ENCODE data around the gene CDH5.
"Not testable (repeated sequence)": the region's sequence is repeated elsewhere in the genome, so short reads cannot be mapped to it uniquely, and the experiment has no call there.

The CDH5 gene

DNA sequence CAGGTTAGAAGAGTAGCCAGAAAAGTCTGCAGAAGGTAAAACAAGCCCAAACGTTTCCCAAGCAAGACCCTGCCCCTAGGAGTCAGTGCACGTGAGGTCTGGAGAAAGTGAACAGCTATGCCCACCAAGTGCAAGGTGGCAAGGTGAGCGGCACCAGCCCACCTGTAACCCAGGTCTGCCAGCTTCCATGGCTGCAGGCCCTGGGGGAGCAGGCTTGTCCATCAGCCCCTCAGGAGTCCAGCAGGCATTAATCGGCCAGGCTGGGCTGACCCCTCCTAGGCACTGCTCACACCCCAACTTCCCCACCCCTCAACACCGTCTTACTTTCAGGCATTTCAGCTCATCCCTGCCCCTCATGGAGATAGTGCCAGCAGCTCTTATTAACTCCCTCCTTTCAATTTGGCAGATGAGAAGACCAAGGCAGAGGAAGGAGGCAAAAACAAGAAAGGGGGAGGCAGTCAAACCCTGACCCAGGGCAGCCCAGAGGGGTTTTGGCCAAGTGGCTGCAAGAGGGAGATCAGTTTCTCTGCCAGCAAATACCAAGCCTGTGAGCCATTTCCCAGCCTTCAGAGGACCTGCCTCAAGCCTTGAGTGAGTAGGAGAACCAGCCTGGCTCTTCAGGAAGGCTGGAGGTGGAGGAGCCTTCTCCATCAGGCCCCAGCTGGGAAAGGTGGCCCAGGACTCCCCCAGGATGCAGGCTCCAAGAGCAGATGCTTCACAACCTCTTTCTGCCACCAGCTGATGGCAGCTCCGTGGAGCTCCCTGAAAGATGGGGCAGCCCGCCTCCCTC, 75.3 kb downstream of the CDH5 start:
- DNase-seq: no peak

DNA sequence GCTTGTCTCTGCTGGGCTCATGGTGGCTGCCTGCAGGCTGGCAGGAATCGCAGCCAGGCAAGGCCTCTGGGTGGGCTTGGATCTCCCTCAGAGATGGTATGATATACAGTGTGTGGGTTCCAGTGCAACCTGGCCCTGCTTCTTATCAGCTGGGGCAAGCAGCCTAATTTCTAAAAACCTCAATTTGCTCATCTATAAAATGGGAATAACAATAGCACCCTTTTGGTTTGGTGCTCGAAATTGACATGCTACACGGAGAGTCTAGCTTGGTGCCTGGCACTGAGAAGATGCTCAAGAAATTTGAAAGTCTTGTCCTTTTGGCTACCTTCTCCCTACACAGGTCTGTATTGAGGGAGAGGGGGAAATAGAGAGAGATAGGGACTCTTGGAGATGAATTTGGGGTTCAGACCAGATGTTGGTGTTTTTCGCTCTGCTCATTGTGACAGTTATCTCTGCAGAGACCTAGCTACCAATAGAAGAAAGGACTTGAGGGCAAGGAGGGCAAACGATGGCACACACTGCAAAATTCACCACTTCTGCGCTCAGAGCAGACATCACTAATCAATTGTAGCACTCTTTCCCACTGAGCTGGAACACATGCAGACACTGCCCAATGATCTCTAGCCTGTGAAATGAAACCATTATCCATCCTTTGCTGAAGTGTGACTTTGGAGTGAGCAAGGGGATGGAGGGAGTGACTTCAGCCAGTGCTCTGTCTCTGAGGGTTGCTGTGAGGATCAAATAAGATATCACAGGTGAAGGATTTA, 76.2 kb downstream of the CDH5 start:
- DNase-seq: no peak

- DNase-seq: no peak
Measured at GRCh38 chr16:66443269-66443652, 76.8 kb downstream of the CDH5 start.

DNA sequence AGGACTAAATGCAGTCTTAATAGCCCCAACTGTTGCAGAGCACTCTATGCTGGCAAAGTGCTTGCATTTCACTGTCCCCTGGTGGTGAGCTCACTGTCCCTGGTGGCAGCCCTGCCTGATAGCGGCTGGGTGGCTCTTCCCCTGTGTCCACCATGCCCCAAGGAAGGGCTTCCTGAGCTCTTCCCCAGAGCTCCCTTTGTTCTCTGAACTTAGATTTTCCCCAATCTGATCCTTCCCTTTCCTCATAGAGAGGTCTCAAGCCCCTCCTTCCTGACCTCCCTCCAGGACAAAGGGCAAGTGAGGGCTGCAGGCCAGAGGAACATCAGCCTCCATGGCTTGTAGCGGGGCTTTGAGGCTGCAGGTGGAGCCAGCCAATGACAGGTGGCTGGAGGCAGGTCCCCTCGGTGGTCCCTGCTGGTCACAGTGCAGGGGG, 77.6 kb downstream of the CDH5 start:
- DNase-seq: no peak

- no peak for DNase-seq
Measured at GRCh38 chr16:66446737-66447136, 80.2 kb downstream of the CDH5 start.

GRCh38 chr16:66447491-66447890, 81.0 kb downstream of the CDH5 start:
- no peak for DNase-seq

- DNase-seq: no peak
Measured at GRCh38 chr16:66451548-66451947, 85.1 kb downstream of the CDH5 start.

DNA sequence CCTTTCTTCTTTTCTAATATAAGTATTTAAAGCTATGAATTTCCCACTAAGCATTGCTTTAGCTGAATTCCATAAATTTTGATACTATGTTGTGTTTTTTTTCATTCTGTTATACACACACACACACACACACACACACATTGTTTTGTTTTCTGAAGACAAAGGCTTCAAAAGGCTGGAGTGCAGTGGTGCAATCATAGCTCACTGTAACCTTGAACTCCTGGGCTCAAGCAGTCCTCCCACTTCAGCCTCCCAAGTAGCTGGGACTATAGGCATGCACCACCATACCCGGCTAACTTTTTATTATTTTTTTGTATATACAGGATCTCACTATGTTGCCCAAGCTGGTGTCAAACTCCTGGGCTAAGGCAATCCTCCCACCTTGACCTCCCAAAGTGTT, 86.7 kb downstream of the CDH5 start:
- not testable (repeated sequence) for DNase-seq
